GM21825 (cell line): ENCODE data around the gene ZNFX1.
A peak's percentile ranks its signal among the peaks of the same experiment; 100 is the strongest.
"Not testable (repeated sequence)": the region's sequence is repeated elsewhere in the genome, so short reads cannot be mapped to it uniquely, and the experiment has no call there.

Experiments used
- ATAC-seq: cut with Tn5 transposase; IDR thresholded peaks from one replicate; pipeline ENCODE4 v1.9.1; 2021; ENCODE audit warnings: mild to moderate bottlenecking, moderate library complexity; ENCODE audit not compliant: unreplicated experiment

The ZNFX1 gene

DNA sequence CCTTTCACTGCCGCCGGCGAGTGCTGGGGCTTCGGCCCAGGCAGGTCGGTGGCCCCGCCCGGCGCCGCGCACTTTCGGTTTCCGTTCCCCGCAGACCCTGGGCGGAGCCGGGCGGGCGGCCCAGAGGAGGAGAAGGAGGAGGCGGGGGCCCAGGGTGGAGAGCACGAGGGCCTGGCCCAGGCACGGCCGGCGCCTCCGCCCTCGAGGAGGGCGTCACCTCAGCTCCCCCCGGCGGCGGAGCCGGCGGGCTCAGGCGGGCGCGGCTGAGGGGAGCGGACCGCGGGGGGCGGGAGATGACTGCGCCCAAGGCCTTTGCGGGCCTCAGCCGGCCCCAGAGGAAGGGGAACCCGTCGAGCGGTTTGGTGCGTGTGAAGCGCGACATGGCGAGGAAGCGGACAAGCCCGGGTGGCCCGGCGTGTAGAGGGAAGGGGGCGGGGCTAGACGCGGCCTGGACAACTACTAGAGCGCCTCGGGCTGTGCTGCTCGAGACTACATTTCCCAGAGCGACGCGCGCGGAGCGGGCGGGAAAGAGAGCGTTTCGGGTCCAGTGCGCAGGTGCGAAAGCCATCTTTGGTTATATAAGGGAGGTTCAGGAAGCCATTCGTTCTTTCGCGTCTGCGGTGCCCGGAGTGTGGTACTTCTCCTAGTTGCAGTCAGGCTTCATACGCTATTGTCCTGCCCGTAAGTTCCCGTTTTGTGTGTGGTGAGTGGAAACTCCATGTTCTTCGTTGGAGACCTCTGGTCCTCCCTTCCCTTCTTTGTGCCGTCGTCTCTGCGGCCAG, at the start of gene ZNFX1:
Gene ZNFX1, minus strand, starts transcription at position 22 of the 782 bp plus-strand sequence. CDS start 2,218 bp downstream, outside the sequence.
- ATAC-seq = peak; percentile 82

DNA sequence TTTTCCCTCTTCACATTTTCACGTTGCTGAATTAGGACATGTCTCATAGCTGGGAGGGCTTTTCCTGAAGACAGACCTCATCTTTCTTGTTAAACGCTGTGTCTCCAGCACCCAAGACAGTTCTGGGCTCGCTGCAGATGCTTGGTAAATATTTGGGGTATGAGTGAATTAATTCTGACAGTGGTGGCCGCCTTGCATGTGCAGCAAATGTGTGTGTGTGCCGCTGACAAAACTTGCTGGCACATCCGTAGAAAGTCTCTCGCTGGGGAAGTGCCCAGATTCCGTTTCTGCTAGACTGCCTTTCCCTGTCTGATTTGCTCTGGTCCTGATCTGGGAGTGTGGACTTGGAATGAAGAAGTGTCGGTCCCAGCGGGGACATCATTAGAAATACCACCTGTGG, 48.2 kb upstream of the ZNFX1 start:
- ATAC-seq = no peak

DNA sequence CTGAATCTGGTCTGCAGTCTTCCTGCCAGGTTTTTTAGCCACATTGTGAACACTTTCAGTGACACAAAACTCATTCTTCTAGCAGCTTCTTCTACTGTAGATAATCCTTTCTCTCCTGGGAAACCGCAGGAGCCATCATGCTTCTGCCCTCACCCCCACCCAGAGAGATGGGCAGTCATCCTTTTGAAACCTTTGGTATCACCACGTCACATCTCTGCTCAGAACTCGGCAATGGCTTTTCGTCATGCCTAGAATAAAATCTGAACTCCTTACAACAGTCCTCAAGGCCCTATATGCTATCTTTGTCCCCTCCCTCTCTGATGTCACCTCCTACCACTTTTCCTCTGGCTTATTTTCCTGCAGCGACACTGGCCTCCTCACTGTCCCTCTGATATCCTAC, 46.4 kb upstream of the ZNFX1 start:
- no peak for ATAC-seq

DNA sequence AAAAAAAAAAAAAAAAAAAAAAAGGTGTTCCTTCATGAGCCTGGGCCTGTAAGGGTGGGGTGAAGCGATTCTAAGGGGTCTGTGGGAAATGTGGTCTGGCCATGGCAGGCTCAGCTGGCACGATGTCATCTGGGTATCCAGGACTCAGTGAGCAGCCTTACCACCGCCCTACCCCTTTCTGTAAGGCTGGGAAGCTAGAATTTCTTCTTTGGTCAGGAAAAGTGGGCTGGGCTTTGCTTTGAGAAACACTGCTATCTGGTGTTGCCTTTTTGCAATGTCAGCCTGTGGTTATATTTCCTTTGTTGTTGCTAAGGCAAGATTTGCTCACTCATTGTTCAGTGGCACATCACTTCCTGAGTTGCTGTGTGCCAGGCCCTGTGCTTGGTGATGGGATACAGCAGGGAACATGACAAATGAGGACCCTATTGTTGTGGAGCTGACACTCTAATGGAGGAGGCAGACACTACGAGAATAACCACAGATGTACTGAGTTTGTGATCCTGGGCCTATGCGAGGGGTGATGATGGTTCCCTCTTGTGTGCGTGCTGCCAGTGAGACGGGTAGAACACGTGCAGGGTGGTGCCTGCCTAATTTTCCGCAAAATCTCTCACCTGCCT, 45.9 kb upstream of the ZNFX1 start:
- ATAC-seq = no peak

DNA sequence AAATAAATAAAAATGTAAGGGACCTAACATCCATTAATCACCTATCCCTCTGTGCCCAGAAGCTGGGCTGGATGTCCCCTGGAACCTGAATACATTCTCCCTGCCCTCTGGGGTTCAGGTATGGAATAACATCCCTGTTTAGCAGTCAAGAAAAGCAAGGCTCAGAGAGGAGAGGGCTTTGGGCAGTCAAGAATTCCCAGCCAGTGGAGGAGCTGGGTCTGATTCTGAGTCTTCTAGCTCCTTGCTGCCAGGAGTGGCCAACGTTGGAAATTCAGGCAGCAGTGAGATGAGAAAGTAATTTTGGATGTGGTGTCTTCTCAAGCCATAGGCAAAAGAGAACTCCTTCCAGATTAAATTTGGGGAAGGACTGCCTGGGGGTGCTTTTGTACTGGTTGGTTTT, 42.6 kb upstream of the ZNFX1 start:
- ATAC-seq = no peak

DNA sequence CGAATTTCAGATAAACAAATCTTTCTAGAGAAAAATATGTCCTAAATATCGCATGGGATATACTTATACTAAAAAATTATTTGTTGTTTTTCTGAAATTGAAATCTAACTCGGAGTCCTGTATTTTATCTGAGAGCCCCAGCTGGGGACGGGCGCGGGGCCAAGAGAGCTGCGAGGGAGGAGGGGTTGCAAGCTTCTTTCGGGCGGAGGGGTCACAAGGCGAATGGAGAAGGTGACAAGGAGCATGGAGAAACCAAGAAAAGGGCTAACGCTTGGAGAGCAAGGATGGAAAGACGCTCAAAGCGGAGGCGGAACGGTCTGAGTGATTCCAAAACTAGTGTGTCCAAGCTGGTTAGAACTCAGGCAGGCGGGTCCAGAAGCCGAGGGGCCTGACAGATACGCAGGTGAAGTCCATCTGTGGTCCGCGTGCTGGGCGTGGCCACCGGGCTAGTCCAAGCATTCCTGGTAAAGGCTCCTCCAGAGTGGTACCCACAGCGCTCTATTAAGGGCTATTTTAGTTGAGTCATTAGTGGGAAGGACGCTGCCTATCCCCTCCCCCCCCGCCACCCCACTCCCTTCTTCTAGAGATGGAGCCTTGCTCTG, 41.5 kb upstream of the ZNFX1 start:
- no peak for ATAC-seq

DNA sequence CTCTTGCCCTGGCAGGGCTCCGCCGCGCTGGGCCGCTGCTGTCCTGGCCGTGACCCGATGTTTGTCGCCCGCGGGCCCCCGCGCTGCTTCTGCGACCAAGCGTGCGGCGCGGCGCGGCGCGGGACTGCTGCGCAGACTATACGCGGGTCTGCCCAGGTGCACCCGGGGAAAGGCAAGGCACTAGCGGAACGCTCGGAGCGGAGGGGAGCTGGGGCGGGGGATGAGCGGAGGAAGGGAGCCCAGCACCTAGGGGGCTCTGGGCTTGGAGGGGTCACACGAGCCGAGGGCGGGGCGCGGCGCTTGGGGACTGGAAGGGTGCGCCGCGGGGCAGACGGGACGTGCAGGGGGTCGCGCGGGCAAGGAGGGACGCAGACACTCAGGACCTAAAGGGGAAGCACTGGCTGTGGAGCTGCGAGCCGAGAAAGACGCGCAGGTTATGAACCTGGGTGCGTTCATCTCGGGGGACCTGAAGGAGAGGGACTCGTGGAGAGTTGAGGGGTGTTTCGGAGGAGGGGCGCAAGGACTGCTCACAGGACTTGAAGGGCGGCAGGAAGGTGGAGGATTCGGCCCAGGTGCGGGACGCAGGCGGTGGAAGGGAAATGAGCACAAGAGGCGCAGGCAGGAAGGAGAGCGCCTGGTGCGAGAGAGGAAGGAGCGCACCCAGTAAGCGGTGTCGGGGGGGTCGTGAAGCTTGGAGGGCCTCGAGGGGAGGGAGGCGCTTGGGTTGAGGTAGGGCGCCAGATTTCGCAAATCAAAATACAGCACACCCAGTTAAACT, 40.8 kb upstream of the ZNFX1 start:
- no peak for ATAC-seq

DNA sequence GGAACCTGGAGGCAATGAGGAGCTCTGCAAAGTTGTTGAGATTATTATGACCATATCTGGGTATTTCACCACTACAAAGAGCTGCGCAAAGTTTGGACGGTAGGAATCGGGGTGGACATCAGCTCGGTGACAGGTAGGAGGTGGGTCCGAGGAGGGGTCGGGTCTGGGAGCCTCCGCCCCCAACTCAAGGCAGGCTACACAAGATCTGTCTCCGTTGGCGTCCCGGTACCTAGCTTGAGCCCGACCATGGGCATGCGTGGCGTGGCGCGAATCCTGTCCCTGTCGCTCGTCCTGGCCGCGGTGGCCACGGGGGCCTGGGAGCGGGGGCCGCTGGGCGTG, 40.2 kb upstream of the ZNFX1 start:
- no peak for ATAC-seq

DNA sequence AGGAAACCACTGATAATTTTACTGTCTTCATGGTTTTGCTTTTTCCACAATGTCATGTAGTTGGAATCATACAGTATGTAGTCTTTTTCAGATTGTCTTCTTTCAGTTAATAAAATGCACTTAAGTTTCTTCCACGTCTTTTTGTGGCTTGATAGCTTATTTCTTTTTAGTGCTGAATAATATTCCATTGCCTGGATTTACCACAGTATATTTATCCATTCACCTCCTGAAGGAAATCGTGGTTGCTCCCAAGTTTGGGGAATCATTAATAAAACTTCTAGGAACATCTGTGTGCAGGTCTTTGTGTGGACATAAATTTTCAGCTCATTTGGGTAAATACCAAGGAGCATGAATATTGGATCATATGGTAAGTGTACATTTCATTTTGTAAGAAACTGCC, 38.8 kb upstream of the ZNFX1 start:
- no peak for ATAC-seq

DNA sequence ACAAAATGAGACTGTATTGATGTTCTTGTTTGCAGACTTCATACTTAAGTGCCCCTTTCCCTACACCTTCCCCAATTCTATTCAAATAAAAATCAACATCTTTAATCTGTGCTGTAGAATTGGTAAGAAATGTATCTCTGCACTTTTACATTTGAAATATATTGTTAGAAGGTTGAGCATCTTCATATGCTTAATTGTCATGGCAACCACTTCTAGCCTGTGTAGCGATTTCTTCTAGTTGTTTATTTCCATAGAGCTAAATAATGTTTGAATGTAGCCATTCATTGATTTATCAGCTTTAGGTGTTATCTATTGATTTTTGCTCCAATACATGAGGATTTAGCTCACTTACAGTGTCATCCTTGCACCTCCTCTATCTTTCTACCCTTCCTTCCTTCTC, 37.7 kb upstream of the ZNFX1 start:
- no peak for ATAC-seq

DNA sequence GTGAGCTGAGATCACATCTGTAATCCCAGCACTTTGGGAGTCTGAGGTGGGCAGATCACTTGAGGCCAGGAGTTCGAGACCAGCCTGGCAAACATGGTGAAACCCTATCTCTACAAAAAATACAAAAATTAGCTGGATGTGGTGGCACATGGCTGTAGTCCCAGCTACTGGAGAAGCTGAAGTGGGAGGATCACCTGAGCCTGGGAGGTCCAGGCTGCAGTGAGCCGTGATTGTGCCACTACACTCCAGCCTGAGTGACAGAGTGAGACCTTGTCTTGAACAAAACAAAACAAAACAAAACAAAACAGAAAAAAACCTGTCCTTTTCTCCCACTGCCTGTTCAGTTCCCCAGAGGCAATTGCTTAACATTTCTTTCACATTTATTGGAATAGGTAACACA, 36.2 kb upstream of the ZNFX1 start:
- ATAC-seq = not testable (repeated sequence)

DNA sequence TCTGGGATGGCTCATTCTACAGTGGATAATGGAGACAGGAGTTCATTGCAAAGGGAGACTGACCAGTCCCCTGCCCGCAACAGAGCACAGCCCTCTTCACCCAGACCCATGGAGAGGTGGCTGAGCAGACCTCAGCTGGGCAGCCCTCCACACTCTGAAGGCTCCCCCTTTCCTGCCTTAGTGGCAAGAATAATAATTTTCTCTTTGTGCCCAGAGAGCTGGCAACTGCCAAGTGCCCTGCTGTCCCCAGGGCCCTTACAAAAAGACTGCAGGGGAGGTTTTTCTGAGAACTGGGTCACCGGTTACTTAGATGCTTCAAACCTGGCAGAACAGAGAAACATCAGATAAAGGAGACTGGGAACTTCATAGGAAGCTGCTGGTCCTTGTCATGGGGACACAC, 35.4 kb upstream of the ZNFX1 start:
- no peak for ATAC-seq

DNA sequence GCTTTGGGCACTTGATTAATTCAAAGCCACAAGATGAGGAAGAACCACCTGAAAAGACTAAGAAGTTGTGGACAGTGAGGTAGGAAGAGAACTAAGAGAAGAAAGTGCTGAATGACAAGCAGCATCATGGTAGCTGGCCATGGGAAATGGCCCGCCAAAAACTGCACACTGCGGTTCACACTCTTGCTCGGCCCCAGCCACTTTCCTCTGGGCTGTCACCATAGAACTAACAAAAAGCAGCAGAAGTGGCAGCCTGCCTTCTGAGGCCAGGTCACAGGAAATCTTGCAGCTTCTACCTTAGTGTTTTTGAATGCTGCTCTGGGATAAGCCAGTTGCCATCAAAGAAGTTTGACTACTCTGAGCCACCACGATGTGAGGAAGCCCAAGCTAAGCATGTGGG, 34.8 kb upstream of the ZNFX1 start:
- no peak for ATAC-seq

DNA sequence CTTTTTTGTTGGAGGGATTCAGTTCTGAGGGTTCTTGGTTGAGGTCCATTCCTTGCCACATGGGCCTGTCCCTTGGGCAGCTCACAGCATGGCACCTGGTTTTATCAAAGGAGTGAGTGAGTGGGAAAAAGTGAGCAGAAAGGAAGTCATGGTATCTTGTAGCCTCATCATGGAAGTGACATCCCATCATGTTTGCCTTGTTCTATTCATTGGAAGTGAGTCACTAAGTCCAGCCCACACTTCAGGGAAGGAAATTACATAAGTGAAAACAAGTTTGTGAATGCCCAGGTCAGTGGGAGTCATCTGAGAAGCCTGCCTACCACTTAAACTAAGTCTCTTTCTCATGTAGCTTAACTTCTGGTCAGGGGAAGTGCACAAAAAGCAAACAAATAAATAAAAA, 32.8 kb upstream of the ZNFX1 start:
- no peak for ATAC-seq

DNA sequence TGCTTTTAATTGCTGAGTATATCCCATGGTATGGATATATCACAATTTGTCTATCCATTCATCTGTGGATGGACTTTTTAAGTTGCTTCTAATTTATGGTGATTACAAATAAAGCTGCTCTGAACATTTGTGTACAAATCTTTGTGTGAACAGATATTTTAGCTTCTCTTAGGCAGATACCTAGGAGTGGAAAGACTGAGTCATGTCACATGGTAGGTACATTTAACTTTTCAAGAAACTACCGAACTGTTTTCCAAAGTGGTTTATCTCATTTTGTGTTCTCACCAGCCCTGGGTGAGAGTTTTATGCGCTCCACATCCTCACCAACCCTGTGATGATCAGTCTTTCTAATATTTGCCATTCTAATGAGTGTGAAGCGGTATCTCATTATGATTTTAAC, 31.0 kb upstream of the ZNFX1 start:
- no peak for ATAC-seq

DNA sequence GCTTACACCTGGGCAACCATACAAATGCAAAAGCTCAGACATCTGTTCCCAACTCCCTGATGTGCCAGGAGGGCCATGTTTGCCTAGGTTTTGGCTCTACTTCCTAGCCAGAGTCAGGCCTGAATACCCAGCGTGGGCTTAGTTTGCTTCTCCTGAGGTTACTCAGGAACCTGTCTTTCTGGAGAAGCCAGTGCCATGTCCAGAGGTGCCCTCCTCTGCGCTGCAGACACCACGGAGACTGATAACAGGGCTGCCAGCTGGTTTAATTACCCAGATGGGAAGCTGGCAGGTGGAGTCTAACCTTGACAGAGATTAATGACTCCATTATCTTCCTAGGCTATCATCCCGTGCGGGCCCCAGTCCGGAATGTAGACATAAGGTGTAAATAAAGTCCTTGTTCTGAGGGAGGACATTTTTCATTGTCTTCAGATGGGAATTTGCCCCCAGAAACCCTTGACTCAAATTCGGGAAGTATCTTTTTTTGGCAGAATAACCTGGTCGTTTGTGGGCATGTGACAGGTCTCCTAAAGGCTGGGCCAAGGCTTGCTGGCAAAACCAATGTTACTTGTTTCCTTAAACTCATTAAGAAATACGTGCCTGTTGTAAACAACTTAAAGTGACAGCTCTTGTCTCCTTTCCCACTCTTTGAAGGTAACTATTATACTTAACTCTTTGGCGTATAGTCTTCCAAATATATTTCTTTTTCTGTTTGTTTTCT, 29.2 kb upstream of the ZNFX1 start:
- no peak for ATAC-seq

DNA sequence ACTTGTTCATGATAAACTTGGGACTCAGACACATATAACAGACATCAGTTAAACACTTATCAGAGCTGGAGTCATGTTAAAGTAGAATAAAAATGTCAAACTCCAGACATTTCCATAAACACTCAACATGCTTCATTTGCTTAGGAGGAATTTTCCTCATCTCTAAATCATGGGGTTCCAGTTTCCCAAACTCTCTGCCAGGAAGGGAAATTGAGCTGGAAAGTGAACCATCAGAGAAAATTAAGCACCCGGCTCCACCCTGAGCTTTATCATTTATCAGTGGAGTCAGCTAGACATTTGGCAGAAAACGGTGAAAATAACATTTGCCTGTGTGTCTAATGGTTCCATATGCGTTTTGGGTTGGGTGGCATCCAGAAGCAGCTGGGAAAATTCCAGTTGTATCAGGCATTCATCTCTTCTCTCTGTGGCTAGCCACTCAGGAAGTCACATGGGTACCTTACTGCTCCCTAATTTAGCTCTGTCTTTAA, 25.3 kb upstream of the ZNFX1 start:
- ATAC-seq = no peak

DNA sequence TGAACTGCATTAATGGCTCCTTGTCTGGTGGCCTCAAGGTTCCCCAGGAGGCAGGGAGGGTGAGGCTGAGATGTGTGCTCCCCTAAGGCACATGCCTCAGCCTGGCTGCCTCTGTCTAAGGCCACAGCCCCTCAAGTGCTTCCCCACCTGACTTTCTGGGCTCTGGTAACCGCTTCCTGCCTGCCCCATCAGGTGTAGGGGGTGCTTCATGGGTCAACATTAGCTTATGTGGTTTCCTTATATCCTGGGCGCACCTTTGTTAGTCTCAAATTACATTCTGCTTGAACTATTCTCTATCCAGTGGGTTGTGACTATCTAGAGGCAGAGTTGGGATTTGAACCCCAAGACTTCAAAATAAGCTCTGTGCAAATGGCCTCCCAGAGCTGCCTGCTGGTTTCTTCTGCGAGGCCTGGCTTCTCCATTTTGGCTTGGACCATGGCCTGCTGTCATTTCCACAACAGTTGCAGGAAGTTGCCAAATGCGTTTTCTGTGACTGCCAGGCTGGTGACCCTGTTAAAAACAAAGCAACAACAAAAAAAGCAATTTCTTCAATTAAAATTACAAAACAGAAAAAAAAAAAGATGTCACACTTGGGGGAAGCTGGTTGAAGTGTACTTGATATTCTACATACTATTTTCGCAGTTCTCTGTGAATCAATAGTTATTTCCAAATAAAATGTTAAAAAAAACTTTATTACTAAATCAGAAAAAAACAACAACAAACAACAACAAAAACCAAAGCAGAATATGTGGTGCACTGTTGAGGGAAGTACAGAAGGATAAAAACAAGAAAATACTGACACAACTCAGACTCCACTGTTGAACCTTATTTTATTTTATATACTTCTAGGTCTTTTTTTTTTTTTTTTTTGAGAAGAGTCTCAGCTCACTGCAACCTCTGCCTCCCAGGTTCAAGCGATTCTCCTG, 20.0 kb upstream of the ZNFX1 start:
- ATAC-seq = no peak

DNA sequence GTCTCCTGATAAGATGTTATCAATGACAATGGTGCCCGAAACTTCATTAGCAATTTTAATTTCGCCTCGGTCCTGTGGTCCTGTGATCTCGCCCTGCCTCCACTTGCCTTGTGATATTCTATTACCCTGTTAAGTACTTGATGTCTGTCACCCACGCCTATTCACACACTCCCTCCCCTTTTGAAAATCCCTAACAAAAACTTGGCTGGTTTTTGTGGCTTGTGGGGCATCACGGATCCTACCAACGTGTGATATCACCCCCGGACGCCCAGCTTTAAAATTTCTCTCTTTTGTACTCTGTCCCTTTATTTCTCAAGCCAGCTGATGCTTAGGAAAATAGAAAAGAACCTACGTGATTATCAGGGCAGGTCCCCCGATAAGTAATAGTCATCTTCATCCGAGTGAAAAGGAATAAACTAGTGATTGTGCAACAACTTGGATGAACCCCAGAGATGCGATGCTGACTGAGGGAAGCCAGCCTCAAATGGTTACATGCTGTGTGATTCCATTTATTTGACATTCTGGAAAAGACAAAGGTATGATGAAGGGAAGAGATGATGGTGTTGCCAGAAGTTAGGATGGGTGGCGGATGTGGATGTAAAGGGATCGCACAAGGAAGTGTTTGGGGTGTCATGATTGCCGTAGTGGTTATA, 16.3 kb upstream of the ZNFX1 start:
- not testable (repeated sequence) for ATAC-seq
